GM12878 (cell line): ENCODE data around the gene CYTIP. TPM values are rescaled to one million over a fixed set of nuclear protein-coding genes. Genes with fewer than 3 reads are reported as not detected.

ENCODE experiments used
- ATAC-seq: fragments of 200-7000 bp; cut with Tn5 transposase; 3 replicates; pipeline ENCODE4 v1.9.1; 2020; ENCODE audit warnings: mild to moderate bottlenecking, moderate library complexity
- BruUV-seq: library from RNA; stranded (reverse); fragments of 400-500 nt; replicated peaks from 2 replicates; lab custom pipeline; 2021; lab: Mats Ljungman, UMichigan
- CTCF ChIA-PET: fragments of 300-600 bp; sonication (Branson Sonifier 250); formaldehyde crosslinking; extraction: SDS; loops from one replicate; lab custom pipeline; 2021; ENCODE audit warnings: inconsistent platforms; lab: Yijun Ruan, JAX
- POLR2A ChIA-PET: fragments of 350-600 bp; formaldehyde crosslinking; extraction: SDS; loops from one replicate; lab custom pipeline; 2021; ENCODE audit warnings: inconsistent platforms; lab: Charles Lee
- RAD21 ChIA-PET: fragments of 300-600 bp; sonication (Branson Sonifier 250); formaldehyde crosslinking; loops from one replicate; lab custom pipeline; 2023; ENCODE audit warnings: antibody characterized with exemption; ENCODE audit not compliant: unreplicated experiment; lab: Charles Lee
- SMC1A ChIA-PET: fragments of 300-600 bp; sonication (Branson Sonifier 250); formaldehyde crosslinking; loops from one replicate; lab custom pipeline; 2023; ENCODE audit not compliant: unreplicated experiment, uncharacterized antibody; lab: Charles Lee
- DNase-seq: peaks from one replicate; pipeline ENCODE4 v3.0.0-alpha.2; 2011; ENCODE audit warnings: low read depth, low spot score
- FAIRE-seq: peaks from 3 replicates; lab custom pipeline; 2011; peaks lifted over from hg19 to GRCh38; lab: Jason Lieb, UNC
- H2AFZ ChIP-seq: 2 replicates; pipeline ENCODE4 v1.6.0; 2011; ENCODE audit warnings: low read depth, low read length, control low read depth; ENCODE audit not compliant: control insufficient read depth
- H3K27ac ChIP-seq: 2 replicates; pipeline ENCODE4 v1.5.1; 2011; ENCODE audit warnings: control low read depth; ENCODE audit not compliant: control insufficient read depth, insufficient read depth
- H3K27me3 ChIP-seq, 2 experiments: replicated peaks in 1 of 2; 2 replicates each; pipeline versions ENCODE4 v1.6.0 to v1.6.1; 2011; ENCODE audit warnings: low read length in 1 of 2; ENCODE audit not compliant: control insufficient read depth in 2 of 2, insufficient read depth in 2 of 2
- H3K36me3 ChIP-seq, 2 experiments: 2 replicates each; pipeline ENCODE4 v1.5.1; 2011; ENCODE audit warnings: low read length in 1 of 2; ENCODE audit not compliant: control insufficient read depth in 2 of 2, insufficient read depth in 2 of 2
- H3K4me1 ChIP-seq: 2 replicates; pipeline ENCODE4 v1.6.1; 2011; ENCODE audit warnings: mild to moderate bottlenecking, low read length, moderate library complexity, mixed read lengths; ENCODE audit not compliant: control insufficient read depth, insufficient read depth
- H3K4me2 ChIP-seq: 2 replicates; pipeline ENCODE4 v1.6.0; 2011; ENCODE audit warnings: control low read depth; ENCODE audit not compliant: control insufficient read depth, insufficient read depth
- H3K4me3 ChIP-seq: fragments of 200-600 bp; sonication (generic); 2 replicates; pipeline ENCODE4 v1.5.1; 2016
- H3K79me2 ChIP-seq: 2 replicates; pipeline ENCODE4 v1.6.0; 2011; ENCODE audit warnings: low read length; ENCODE audit not compliant: control insufficient read depth, insufficient read depth
- H3K9ac ChIP-seq: 2 replicates; pipeline ENCODE4 v1.8.0; 2011; ENCODE audit warnings: low read length, control low read depth, mixed read lengths; ENCODE audit not compliant: control insufficient read depth, insufficient read depth
- H3K9me3 ChIP-seq: replicated peaks from 3 replicates; pipeline ENCODE4 v1.5.1; 2011; ENCODE audit warnings: mild to moderate bottlenecking, low read length; ENCODE audit not compliant: control insufficient read depth, insufficient read depth
- H4K20me1 ChIP-seq: 2 replicates; pipeline ENCODE4 v1.6.0; 2011; ENCODE audit not compliant: control insufficient read depth, insufficient read depth
- BCL3 ChIP-seq: IDR thresholded peaks from 2 replicates; pipeline ENCODE4 v1.6.1; 2011; ENCODE audit warnings: borderline replicate concordance, low read depth, mild to moderate bottlenecking, moderate library complexity, low read length; ENCODE audit not compliant: insufficient read depth, poor library complexity, severe bottlenecking
- LARP7 ChIP-seq: fragments of 450-650 bp; IDR thresholded peaks from 2 replicates; pipeline ENCODE4 v1.6.1; 2017; ENCODE audit warnings: mild to moderate bottlenecking
- MEF2B ChIP-seq: fragments of 450-650 bp; IDR thresholded peaks from 2 replicates; pipeline ENCODE4 v1.6.1; 2018; ENCODE audit warnings: mild to moderate bottlenecking, moderate library complexity; ENCODE audit not compliant: partially characterized antibody, poor library complexity, severe bottlenecking
- NR2C1 ChIP-seq: fragments of 450-650 bp; IDR thresholded peaks from 2 replicates; pipeline ENCODE4 v1.6.1; 2017; ENCODE audit warnings: antibody characterized with exemption, mild to moderate bottlenecking, moderate library complexity
- NRF1 ChIP-seq: conservative IDR thresholded peaks from 2 replicates; pipeline ENCODE4 v1.6.1; 2011; ENCODE audit warnings: mild to moderate bottlenecking, low read depth, low read length, improper control_type of control experiment
- PAX5 ChIP-seq: IDR thresholded peaks from 2 replicates; pipeline ENCODE4 v1.6.1; 2011; ENCODE audit warnings: low read depth, low read length, borderline replicate concordance
- POLR2A ChIP-seq: IDR thresholded peaks from 2 replicates; pipeline ENCODE4 v1.6.1; 2011; ENCODE audit warnings: low read depth, mild to moderate bottlenecking, low read length
- RAD21 ChIP-seq: IDR thresholded peaks from 2 replicates; pipeline ENCODE4 v1.6.1; 2011; ENCODE audit warnings: mild to moderate bottlenecking, low read depth, low read length, moderate library complexity; ENCODE audit not compliant: insufficient read depth
- SUZ12 ChIP-seq: fragments of 200-600 bp; sonication (generic); IDR thresholded peaks from one replicate; pipeline ENCODE4 v1.6.1; 2018; ENCODE audit warnings: antibody characterized with exemption, mild to moderate bottlenecking; ENCODE audit not compliant: unreplicated experiment
- TCF12 ChIP-seq: IDR thresholded peaks from 2 replicates; pipeline ENCODE4 v1.6.1; 2011; ENCODE audit warnings: low read depth, mild to moderate bottlenecking, low read length
- ZBTB33 ChIP-seq: fragments of 450-650 bp; IDR thresholded peaks from 2 replicates; pipeline ENCODE4 v1.6.1; 2017; ENCODE audit warnings: mild to moderate bottlenecking
- ZBTB4 ChIP-seq: fragments of 450-650 bp; formaldehyde crosslinking; IDR thresholded peaks from 2 replicates; pipeline ENCODE4 v1.4.0; 2022; ENCODE audit warnings: mild to moderate bottlenecking, moderate library complexity
- ZNF384 ChIP-seq: IDR thresholded peaks from 2 replicates; pipeline ENCODE4 v1.6.1; 2012; ENCODE audit warnings: low read depth, mild to moderate bottlenecking, low read length, improper control_type of control experiment, borderline replicate concordance
- WGBS: methylation state at CpG from one replicate; pipeline ENCODE4 v1.1.6; 2016; ENCODE audit warnings: low lambda C conversion rate; ENCODE audit not compliant: insufficient replicate concordance, insufficient coverage; ENCODE audit errors: missing lambda C conversion rate; 5-methylcytosine and 5-hydroxymethylcytosine counted together
- in situ Hi-C: fragments of 300-500 bp; cut with MboI; formaldehyde crosslinking; loops from 9 replicates; pipeline ENCODE4 v1.14.3; 2018; ENCODE audit warnings: mixed read lengths
- intact Hi-C: fragments of 100-400 bp; cut with micrococcal nuclease; formaldehyde crosslinking; loops from one replicate; pipeline ENCODE4 v1.14.2; 2022; ENCODE audit not compliant: unreplicated experiment
- polyA plus RNA-seq, 11 experiments: library from polyadenylated mRNA; depleted of rRNA in 4 of 11; unstranded in 6 of 11; stranded (reverse) in 5 of 11; fragments of >200 nt; fragmentation: Nextera tagmentation in 4 of 11; fragmentation: Illumina TruSeq in 1 of 11; extraction: Ambion mirVana in 4 of 11; extraction: Trizol in 1 of 11; gene quantifications; 1 replicate in 1 of 11; 2 replicates in 10 of 11; pipeline versions ENCODE4 v1.2.1 to v1.2.3, GENCODE V29; 2011 to 2016; ENCODE audit warnings: inconsistent platforms in 2 of 11, missing spikeins in 2 of 11, low read depth in 1 of 11
- total RNA-seq, 4 experiments: library from RNA; depleted of rRNA in 3 of 4; stranded (reverse); fragments of >200 nt in 3 of 4; fragmentation: Illumina TruSeq in 1 of 4; extraction: Trizol in 1 of 4; gene quantifications; 2 replicates each; pipeline versions ENCODE4 v1.2.1 to v1.2.3, GENCODE V29; 2013 to 2021
- TF ChIP-seq, protein P1 (sequence below): fragments of 450-650 bp; IDR thresholded peaks from 2 replicates; pipeline ENCODE4 v1.6.1; 2016; ENCODE audit warnings: mild to moderate bottlenecking

Gene CYTIP
- total and polyA plus RNA-seq, 10 of the 15 experiments (the other 5 are each of a cell fraction or from before 2014, with no cell fraction given) = 55.1 to 178 (median 73.4) TPM

DNA sequence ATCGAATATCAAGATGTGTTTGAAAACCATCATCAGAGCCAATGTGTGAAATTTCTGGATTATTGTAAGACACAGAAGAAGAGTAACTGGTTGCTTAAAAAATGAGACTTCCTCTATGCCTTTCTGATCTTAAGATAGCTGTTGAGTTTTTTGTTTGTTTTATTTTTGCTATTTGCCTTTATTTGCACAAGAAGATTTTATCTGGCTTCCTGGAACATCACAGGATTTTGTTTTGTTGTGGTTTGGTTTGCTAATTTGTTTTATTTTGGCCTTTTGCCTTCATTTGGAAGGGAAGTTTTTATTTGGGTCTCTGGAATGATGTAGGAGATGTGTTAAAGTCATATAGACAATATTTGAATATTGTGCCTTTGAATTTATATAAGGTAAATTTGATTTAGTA, 3.9 kb upstream of the CYTIP start:
- no peak overlapping the region for H3K4me3 ChIP-seq
- no TSS peak for BruUV-seq
- no peaks in the 10 kb centered on the region for H3K9me3 ChIP-seq
- no peak for ATAC-seq
- ChIA-PET CTCF (interaction anchor here (0.9 to 7.4 kb wide), 9 partner anchors 10 to 162 kb away, joined by 3 to 36 read pairs (median 4); no protein-coding TSS in a partner anchor), POLR2A (interaction anchor here (1.0 to 2.5 kb wide), 6 partner anchors 9 to 111 kb away, joined by 3 to 12 read pairs (median 6); no protein-coding TSS in a partner anchor), RAD21 (interaction anchor here (1.2 to 4.2 kb wide), 4 partner anchors 9 to 120 kb away, joined by 4 to 36 read pairs (median 10); no protein-coding TSS in a partner anchor), SMC1A (interaction anchor here (0.9 to 6.6 kb wide), 19 partner anchors 9 to 145 kb away, joined by 3 to 60 read pairs (median 6); no protein-coding TSS in a partner anchor)
- no peak overlapping the region for H3K27ac ChIP-seq
- no peak overlapping the region for H3K9ac ChIP-seq
- H3K4me2 ChIP-seq = no peak overlapping the region
- no peak for FAIRE-seq
- WGBS = 31% methylated on average over 1 of the region's 1 CpG
- no peak for TF ChIP-seq ZBTB33
- no peak for TF ChIP-seq SUZ12
- no peak for TF ChIP-seq BCL3
- TF ChIP-seq, protein P1, sequence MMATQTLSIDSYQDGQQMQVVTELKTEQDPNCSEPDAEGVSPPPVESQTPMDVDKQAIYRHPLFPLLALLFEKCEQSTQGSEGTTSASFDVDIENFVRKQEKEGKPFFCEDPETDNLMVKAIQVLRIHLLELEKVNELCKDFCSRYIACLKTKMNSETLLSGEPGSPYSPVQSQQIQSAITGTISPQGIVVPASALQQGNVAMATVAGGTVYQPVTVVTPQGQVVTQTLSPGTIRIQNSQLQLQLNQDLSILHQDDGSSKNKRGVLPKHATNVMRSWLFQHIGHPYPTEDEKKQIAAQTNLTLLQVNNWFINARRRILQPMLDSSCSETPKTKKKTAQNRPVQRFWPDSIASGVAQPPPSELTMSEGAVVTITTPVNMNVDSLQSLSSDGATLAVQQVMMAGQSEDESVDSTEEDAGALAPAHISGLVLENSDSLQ = no peak
- no peak for TF ChIP-seq ZBTB4 (CRISPR knock-in tag)
- TF ChIP-seq MEF2B = no peak
- TF ChIP-seq NRF1 = no peak
- no peak for TF ChIP-seq NR2C1
- TF ChIP-seq LARP7 = no peak
- TF ChIP-seq PAX5 = no peak
- no peak for TF ChIP-seq POLR2A
- TF ChIP-seq TCF12 = no peak
- no peak for TF ChIP-seq RAD21
- TF ChIP-seq ZNF384 = no peak
- no peak for DNase-seq
- no peak overlapping the region for H2AFZ ChIP-seq
- intact Hi-C loops (no loop called here), in situ Hi-C loops (no loop called here)
- no peaks in the 10 kb centered on the region for H4K20me1 ChIP-seq
- H3K27me3 ChIP-seq = no peaks in the 10 kb centered on the region
- peaks cover 8% of the 10 kb centered on the region; the same call in 1 of the 2 replicates for H3K4me1 ChIP-seq
- no peaks in the 10 kb centered on the region for H3K36me3 ChIP-seq
- H3K79me2 ChIP-seq = peaks cover 31% of the 10 kb centered on the region
